SU-DHL-6 (cell line): ENCODE results near the gene RPLP2.
A peak's percentile ranks its signal among the peaks of the same experiment; 100 is the strongest.

ENCODE experiments used
- H2AFZ ChIP-seq: fragments of 200-600 bp; sonication (generic); 2 replicates; pipeline ENCODE4 v1.6.1; 2014; ENCODE audit warnings: low read depth, mild to moderate bottlenecking, moderate library complexity, mixed read lengths, antibody characterized with exemption, low read length; ENCODE audit not compliant: severe bottlenecking
- H3F3A ChIP-seq: fragments of 200-600 bp; shearing (Covaris generic); 2 replicates; pipeline ENCODE4 v1.6.0; 2016; ENCODE audit warnings: antibody characterized with exemption, mild to moderate bottlenecking; ENCODE audit not compliant: insufficient read depth
- H3K27ac ChIP-seq: fragments of 200-600 bp; sonication (generic); 2 replicates; pipeline ENCODE4 v1.5.1; 2016; ENCODE audit warnings: low read depth, mild to moderate bottlenecking, low read length, moderate library complexity, mixed read lengths
- H3K27me3 ChIP-seq: fragments of 200-600 bp; sonication (generic), shearing (Covaris generic); 2 replicates; pipeline ENCODE4 v1.6.0; 2014; ENCODE audit warnings: mild to moderate bottlenecking, low read length
- H3K36me3 ChIP-seq: fragments of 200-600 bp; sonication (generic); 2 replicates; pipeline ENCODE4 v1.6.1; 2014; ENCODE audit warnings: mild to moderate bottlenecking, low read length, mixed read lengths
- H3K4me2 ChIP-seq: fragments of 300-600, 200-600 bp; shearing (Covaris generic), sonication (generic); 2 replicates; pipeline ENCODE4 v1.6.0; 2014; ENCODE audit warnings: low read length, low read depth, mild to moderate bottlenecking; ENCODE audit not compliant: poor library complexity, severe bottlenecking
- H3K4me3 ChIP-seq: fragments of 200-600 bp; sonication (generic); 2 replicates; pipeline ENCODE4 v1.5.1; 2014; ENCODE audit warnings: antibody characterized with exemption, low read length, mild to moderate bottlenecking, mixed read lengths; ENCODE audit not compliant: insufficient read depth, poor library complexity, severe bottlenecking
- H3K79me2 ChIP-seq: fragments of 200-600 bp; sonication (generic); 2 replicates; pipeline ENCODE4 v1.6.1; 2014; ENCODE audit warnings: mild to moderate bottlenecking, low read length, moderate library complexity; ENCODE audit not compliant: insufficient read depth
- H3K9ac ChIP-seq: fragments of 200-600 bp; sonication (generic); 2 replicates; pipeline ENCODE4 v1.7.0; 2014; ENCODE audit warnings: mild to moderate bottlenecking, low read length
- H3K9me2 ChIP-seq: fragments of 200-600 bp; sonication (generic); replicated peaks from 2 replicates; pipeline ENCODE4 v1.6.1; 2014; ENCODE audit warnings: low read length; ENCODE audit not compliant: insufficient read depth
- H3K9me3 ChIP-seq: fragments of 200-600 bp; sonication (generic); 2 replicates; pipeline ENCODE4 v1.6.1; 2014; ENCODE audit warnings: low read length, mixed read lengths; ENCODE audit not compliant: insufficient read depth
- H4K20me1 ChIP-seq: fragments of 200-600 bp; sonication (generic); 2 replicates; pipeline ENCODE4 v1.6.1; 2014; ENCODE audit warnings: low read depth, mild to moderate bottlenecking, antibody characterized with exemption, low read length, moderate library complexity, mixed read lengths
- CTCF ChIP-seq: fragments of 200-600 bp; sonication (generic); IDR thresholded peaks from one replicate; pipeline ENCODE4 v1.5.1; 2017; ENCODE audit warnings: antibody characterized with exemption, mild to moderate bottlenecking, low read length, moderate library complexity; ENCODE audit not compliant: insufficient read depth, poor library complexity, severe bottlenecking
- EZH2phosphoT487 ChIP-seq: fragments of 200-600 bp; sonication (generic), shearing (Covaris generic); conservative IDR thresholded peaks from 2 replicates; pipeline ENCODE4 v1.6.1; 2018; ENCODE audit warnings: mild to moderate bottlenecking, antibody characterized with exemption, low read length, moderate library complexity, mixed read lengths

The RPLP2 gene

GRCh38 chr11:827897-828192 is 18.1 kb downstream of the RPLP2 start, which contains the start of gene CRACR2B:
TSS of gene CRACR2B (plus strand) at chr11:827919. CDS start at chr11:828608, 689 bp downstream.
- Histone ChIP-seq H3K9me3 (no peaks in the 10 kb centered on the region), H3K4me3 (peak within 1 kb of the TSS; percentile 36), H2AFZ (peak within 1 kb of the TSS; percentile 15), H3K36me3 (no peaks in the 10 kb centered on the region), H3F3A (no peaks in the 10 kb centered on the region), H3K9me2 (no peaks in the 10 kb centered on the region), H4K20me1 (no peaks in the 10 kb centered on the region), H3K9ac (peak within 1 kb of the TSS; percentile 26), H3K4me2 (peak within 1 kb of the TSS; percentile 47), H3K79me2 (no peaks in the 10 kb centered on the region), H3K27ac (no peak within 1 kb of the TSS), H3K27me3 (no peaks in the 10 kb centered on the region)
- TF ChIP-seq CTCF (no peak), EZH2phosphoT487 (no peak)

GRCh38 chr11:828506-829175 is 18.9 kb downstream of the RPLP2 start:
- H2AFZ ChIP-seq = no peak overlapping the region
- no peaks in the 10 kb centered on the region for H3F3A ChIP-seq
- H3K36me3 ChIP-seq = no peaks in the 10 kb centered on the region
- no peak overlapping the region for H3K27ac ChIP-seq
- no peak for TF ChIP-seq EZH2phosphoT487
- TF ChIP-seq CTCF = no peak
- no peak overlapping the region for H3K9ac ChIP-seq
- no peak overlapping the region for H3K4me2 ChIP-seq
- no peaks in the 10 kb centered on the region for H3K79me2 ChIP-seq
- H3K4me3 ChIP-seq = no peak overlapping the region
- no peaks in the 10 kb centered on the region for H3K27me3 ChIP-seq
- H3K9me3 ChIP-seq = no peaks in the 10 kb centered on the region
- H3K9me2 ChIP-seq = no peaks in the 10 kb centered on the region
- no peaks in the 10 kb centered on the region for H4K20me1 ChIP-seq

GRCh38 chr11:829176-829846 is 19.5 kb downstream of the RPLP2 start:
- no peak overlapping the region for H3K27ac ChIP-seq
- no peaks in the 10 kb centered on the region for H3K27me3 ChIP-seq
- no peak overlapping the region for H3K4me3 ChIP-seq
- no peak overlapping the region for H2AFZ ChIP-seq
- peak overlapping the region; percentile 1; the same call in 1 of the 2 replicates for H3K9ac ChIP-seq
- H3F3A ChIP-seq = no peaks in the 10 kb centered on the region
- TF ChIP-seq EZH2phosphoT487 = 0 out of 2 replicates have a peak, but pooled peaks have one; percentile 73
- no peak for TF ChIP-seq CTCF
- H4K20me1 ChIP-seq = no peaks in the 10 kb centered on the region
- H3K36me3 ChIP-seq = no peaks in the 10 kb centered on the region
- no peaks in the 10 kb centered on the region for H3K79me2 ChIP-seq
- no peaks in the 10 kb centered on the region for H3K9me3 ChIP-seq
- no peaks in the 10 kb centered on the region for H3K9me2 ChIP-seq
- peak overlapping the region; percentile 50 for H3K4me2 ChIP-seq
